ENCODE data around the gene RPL12.
A peak's percentile ranks its signal among the peaks of the same experiment; 100 is the strongest.

The RPL12 gene

DNA sequence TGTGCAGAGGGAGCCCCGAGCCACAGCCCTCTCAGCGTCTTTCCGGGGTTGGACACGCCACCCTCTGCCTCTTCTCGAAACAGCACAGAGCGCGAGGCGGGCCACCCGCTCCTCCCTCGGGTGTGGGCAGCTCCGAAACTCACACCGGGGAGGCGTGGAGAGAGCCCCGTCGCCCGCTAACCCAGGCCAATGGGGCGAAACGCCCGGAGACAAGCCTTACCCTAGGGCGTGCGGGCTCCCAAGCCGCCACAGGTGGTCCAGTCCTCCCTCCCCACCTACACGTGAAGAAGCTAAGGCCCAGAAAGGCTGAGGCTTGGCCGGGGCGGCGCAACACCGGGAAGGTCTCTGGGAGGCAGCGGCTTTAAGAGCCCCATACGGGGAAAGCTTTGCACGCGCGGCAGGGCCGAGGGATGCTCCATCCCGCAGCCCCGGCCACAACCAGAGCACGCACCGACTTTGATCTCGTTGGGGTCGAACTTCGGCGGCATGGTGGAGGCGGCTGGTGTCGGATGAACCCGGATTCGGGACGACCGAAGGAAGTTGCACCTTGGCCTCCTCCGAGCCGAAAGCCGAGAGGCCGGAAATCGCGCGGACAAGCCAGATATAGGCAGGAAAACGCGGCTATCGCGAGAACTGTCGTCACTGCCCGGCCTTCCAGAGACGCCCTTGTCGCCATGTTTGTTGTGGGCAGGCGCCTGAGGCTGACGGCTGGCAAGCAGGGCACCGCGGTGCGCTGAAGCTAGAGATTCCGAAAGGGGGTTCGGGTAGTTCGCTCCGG is at the start of gene RPL12, which contains the start of gene LRSAM1:
Gene RPL12 (minus strand): TSS at position 577 of the 778 bp plus-strand sequence. CDS start 89 bp downstream, at position 488.
Gene LRSAM1 (plus strand): TSS at position 681 of the 778 bp plus-strand sequence. CDS start 3,018 bp downstream, outside the sequence.
- peak; percentile 92 for DNase-seq

DNA sequence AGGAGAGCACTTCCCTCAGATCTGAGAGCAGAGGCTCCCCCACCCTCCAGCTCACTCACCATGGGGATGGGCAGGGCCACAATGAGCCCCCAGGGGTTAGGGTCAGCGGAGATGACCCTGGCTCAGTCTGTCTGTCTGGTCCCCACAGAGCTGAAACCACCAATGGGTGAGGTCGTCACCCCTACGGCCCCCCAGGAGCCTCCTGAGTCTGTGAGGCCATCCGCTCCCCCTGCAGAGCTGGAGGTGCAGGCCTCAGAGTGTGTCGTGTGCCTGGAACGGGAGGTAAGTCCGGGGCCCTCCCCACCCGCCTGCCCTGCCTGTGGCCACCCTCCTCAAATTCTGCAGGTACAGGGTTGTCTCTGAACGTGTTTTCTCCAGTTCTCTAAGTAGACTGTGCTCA is 49.7 kb upstream of the RPL12 start:
- no peak for DNase-seq

DNA sequence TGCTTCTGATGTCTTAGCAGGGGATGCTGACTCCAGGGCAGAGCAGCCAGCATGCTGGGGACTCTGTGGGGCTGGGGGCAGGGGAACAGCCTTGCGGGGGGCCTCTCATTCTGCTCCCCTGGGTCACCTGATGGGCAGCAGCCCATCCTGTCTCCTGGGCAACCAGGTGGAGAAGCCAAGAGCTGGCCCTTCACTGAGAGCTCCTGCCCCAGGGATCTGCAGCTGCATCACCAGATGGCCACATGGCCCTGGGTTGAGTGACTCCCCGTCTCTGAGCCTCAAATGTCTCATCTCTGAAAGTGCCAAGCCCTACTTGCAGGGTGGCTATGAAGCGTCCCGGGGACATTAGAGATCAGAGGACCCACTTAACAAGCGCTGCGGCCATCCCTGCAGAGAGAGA is 49.2 kb upstream of the RPL12 start:
- DNase-seq: no peak

DNA sequence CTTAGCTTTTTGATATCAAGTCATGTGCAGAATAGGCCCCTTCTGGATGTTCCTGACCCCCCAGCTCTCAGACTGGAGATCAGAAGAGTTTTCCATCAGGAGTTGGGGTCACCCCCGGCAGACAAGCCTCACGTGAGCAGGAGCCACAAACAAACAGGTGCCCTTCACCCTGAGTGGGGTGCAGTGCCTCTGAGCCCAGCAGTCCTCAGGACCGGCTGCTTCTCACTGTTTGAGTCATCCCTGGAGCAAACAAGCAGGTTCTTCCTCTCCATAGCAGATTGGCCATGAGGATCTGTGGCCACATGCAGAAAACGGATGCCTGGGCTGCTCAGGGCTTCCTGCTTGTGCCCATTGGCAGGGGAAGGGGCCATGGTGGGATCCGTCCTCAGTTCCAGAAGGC is 47.1 kb upstream of the RPL12 start:
- no peak for DNase-seq

DNA sequence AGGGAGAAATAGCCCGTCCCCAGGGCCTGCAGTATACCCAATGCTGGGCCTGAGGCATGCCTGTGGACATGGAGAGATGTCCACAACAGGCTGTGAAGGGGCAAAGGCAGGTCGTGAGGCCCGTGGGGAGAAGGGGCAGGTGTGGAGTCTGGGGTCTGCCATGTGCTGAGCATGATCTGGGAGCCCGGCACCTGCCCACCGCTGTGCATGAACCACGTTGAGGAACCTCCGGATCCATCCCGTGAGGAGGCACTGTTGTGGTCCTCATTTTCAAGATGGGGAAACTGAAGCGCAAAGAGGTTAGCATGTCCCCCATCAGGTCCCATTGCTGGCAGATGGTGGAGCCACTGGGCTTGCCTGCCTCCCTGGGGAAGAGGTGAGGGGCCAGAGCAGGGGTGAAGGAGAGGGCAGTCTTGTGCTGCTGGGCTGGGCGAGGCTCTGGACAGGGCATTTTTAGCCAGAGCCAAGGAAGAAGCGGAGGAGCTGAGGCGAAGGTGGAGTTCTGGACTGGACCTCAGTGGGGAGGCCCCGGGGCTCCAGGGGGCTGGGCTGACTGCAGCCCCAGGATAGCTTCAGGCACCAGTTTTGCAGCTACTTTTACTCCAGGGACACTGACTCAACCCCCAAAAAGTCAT is 46.6 kb upstream of the RPL12 start:
- DNase-seq: no peak

DNA sequence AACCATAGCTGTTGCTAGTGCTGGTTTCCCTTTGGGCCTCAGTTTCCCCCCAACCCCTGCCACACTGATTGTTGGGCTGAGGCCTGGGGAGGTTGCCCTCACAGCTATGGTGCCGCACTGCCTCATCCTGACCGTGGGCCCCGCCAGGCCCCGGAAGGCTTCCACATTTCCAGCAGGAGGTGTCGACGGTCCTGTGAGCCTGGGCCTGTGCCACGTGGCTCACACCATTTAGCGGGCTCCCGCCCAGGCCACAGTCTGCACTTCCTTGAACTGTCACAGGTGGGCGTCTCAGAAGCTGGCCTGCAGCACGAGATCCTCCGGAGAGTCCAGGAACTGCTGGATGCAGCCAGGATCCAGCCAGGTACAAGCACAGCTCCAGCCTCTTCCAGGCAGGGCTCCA is 45.8 kb upstream of the RPL12 start:
- DNase-seq: no peak

DNA sequence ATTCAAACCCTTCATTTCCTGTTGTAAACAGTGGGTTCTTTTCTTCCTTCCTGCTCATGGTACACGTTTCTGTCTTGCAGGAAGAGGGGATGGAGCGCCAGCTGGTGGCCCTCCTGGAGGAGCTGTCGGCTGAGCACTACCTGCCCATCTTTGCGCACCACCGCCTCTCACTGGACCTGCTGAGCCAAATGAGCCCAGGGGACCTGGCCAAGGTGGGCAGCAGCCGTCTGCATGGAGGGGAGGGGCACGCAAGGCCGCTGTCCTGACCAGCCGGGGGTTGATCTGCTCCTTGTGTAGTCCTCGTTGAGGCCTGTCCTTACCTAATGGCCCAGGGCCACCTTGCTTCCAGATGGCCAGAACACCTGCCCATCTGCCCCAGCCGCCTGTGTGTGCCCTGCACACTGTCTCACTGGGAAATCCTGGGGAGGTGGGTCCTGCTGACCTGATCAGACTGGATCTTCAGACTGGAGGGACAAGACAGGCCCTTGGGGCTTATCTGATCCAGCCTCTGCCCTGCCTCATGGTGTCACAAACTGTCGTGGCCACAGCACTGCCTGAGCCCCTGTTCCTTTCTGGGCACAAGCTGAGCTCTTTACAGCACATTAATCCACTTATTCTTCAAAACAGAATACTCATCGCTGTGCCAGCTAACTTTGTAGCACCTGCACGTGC is 44.8 kb upstream of the RPL12 start:
- DNase-seq: no peak

DNA sequence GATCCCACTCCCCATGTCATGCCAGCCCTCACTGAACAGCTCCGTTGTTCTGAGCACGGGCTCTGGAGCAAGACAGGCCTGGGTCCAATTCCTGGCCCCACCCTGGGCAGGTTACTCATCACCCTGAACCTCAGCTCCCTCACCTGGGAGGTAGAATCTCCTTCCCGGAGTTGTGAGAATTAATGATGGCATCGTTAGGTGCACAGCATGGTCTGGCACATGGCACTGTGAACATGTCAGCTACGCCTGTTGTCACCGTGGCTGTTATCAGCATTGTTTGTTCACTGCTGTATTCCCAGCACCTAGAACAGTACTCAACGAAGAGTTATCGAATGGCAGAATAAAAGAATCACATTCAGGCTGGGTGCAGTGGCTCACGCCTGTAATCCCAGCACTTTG is 43.1 kb upstream of the RPL12 start:
- DNase-seq: no peak

DNA sequence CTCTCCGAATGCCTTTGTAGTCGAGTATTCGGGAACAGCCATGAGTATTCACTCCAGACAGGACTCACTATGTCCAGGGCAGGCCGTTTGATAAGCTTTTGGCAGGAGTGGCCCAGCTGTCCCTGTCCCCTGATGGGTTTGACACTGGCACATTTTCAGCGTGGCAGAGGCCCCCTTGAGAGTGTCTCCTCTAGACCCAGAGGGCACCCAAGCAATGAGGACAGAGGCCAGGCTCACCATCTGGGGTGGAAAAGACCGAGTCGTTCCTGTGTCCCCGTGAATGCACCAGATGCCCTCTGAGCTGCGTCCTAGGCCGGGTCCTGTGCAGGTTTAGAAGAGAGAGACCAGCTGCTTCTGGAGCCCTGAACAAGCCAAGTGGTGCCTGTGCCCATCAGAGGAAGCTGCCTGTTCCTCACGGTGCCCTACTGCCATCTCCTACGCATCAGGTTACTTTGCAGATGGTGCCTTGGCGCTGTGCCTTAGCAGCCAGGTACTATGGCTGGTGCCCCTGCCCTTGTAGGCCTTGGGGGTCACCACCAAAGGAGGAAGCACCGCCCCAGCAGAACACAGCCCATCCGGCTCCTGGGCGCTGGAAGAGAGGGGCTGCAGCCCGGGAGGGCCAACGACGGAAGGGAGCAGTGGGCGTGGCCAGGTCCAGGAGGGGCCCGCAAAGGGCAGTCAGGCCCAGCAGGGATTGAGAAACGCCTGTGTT is 42.5 kb upstream of the RPL12 start:
- no peak for DNase-seq

DNA sequence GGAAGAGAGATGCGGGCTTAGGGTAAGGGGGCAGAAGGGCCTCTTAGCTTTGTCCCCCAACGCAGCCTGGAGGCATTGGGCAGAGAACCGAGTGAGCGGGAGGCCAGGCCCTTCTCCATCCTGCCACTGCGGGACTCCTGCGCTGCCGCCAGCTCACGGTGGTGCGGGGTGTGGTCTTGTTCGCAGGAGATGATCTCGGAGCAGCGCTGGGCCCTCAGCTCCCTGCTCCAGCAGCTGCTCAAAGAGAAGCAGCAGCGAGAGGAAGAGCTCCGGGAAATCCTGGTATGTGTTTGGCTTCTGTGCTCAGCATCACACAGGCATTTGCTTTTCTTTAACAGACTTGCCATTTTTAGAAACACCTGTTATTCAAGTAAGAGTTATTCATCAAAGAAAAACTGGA is 41.4 kb upstream of the RPL12 start:
- no peak for DNase-seq

DNA sequence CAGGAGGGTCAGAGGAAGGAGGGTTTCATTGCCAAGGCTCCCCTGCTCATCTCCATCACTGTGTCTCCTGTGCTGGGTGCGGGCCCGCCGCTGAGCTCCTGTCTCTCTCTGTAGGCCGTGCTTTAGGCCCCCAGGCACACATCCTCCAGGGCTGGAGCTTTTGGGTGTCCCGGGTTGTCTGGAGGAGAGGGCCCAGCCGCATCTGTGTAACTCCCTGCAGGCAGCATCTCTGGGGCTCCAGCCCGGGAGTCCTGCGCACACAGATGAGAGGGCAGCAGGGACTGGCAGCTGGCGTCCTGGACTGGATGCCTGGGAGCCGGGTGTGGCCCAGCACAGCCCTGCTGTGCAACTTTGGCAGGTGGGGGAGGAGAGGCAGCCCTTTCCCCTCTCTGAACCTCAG is 40.3 kb upstream of the RPL12 start:
- DNase-seq: no peak

DNA sequence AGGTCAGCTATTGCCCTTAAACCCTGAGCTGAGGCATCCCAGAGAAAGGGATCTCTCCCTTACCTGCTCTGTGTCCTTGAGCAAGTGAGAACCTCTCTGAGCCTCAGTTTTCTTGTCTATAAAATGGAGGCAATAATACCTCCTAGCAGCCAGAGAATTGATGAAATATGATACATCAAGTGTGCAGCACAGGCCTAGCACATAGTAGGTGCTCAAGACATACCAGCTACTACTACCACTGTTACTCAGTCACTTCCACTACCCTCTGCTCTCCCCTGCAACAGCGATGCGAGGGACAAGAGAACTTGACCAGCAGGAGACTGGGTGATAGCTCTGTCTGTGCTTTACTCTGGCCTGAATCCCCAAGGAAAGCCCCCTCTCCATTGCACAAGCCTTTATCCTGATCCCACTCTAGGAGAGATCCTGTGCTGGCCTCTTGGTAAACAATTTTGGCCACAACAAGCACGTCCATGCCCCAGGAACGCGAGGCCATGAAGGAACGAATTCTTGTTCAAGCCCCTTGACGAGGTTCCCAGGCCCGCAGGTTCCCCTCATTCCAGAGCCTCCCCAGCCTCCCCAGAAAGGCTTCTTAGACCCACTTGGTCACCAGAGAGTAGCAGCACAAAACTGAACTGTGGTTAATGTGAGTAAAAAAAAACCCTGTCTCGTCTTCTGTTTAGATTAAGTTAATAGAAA is 39.5 kb upstream of the RPL12 start:
- DNase-seq: no peak

DNA sequence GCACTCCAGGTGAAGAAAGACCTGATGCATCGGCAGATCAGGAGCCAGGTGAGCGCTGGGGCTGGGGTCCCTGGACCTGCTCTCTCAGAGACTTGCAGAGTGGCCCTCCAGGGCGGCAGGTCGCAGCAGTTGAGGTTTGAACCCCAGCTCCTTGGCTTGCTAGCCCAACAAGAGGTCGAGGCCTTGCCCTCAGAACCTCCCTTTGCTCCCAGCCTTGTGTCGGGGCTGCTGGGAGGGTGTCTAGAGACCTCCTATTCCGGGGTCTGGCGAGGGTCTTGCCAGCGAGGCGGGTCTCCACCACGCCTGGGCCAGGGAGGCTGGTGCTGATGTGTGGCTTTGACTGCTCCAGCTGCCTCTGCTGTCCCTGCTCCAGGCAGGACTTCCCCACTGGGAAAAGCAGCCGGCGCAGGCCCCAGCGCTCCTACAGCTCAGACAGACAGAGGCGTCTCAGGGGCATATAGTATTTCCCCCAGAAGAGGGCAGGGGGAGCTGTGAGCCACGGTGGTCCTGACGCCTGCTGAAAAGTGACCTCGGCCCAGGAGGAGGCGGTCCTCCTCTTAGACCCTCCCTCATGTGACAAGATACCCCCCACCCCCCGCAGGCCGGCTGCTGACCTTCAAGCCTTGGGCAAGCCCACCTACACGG is 38.4 kb upstream of the RPL12 start:
- DNase-seq: no peak

DNA sequence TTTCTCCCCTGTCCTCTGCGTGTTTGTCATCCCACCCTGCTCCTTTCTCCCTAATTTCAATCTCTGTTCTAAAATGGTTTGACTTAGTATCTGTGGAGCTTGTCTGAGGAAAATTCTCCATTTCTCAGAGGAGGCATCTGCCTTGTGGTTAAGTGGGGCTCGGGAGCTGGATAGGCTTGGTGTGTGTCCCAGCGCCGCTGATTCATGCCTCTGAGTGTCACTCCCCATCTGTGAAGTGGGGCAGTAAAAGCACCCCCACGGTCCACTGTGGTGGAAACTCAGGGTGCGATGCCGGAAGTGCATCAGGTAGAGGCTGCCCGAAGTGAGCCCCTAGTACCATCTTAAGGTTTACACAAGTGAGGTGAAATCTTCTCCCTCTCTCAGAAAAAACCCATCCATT is 37.7 kb upstream of the RPL12 start:
- DNase-seq: no peak

DNA sequence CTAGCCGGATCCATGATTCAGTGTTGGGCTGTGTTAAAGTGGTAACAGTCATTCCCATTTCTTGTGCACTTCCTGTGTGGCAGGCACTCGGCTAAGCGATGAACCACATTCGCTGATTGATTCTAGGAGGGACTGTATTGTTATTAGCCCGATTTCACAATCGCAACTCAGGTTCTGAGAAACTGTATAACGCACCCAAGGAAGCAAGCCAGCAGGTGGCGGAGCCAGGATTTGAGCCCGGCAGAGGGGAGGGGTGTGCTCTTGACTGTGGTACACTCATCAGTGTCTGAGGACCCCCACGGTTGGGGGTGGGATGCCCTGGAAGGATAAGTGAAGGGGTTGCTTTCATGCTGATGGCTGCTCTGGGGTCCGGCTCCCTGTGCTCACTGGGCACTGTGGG is 34.8 kb upstream of the RPL12 start:
- no peak for DNase-seq

DNA sequence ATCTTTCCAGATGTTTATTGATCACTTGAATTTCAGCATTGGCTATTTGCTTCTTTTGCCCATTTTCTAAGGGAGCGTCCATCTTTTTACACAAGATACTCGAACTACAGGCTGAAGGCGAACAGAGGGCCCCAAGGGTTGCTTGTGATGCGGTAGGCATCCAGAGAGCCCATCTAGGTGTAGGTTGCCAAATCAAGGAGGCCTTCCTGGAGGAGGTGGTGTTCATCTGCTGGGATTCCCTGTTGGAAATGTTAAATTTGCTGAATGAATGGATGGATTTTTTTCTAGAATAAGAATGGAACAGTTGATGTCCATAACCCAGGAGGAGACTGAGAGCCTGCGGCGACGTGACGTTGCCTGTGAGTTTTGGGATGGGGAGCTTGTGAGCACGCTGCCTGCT is 31.5 kb upstream of the RPL12 start:
- no peak for DNase-seq

DNA sequence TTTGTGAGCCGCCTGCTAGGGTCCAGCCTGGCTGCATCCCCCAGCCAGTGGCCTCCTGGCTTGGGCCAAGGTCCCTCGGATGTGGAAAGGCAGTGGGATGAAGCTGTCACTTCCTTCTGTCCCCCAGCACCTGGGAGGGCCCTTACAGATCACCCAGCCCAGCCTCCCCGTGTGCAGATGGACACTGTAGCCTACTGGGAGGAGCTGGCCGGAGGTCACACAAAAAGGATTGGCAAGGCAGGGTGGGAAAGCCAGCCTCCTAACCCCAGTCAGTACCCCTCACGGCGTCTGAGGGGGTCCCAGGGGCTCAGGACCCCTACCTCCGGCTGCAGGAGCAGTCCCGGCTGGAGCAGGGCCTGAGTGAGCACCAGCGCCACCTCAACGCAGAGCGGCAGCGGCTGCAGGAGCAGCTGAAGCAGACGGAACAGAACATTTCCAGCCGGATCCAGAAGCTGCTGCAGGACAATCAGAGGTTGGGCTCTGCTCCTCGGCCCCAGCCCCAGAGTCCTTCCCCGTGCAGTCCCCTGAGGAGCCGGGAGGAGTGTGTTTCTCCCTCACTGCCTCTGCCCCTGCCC is 28.4 kb upstream of the RPL12 start:
- DNase-seq: no peak

DNA sequence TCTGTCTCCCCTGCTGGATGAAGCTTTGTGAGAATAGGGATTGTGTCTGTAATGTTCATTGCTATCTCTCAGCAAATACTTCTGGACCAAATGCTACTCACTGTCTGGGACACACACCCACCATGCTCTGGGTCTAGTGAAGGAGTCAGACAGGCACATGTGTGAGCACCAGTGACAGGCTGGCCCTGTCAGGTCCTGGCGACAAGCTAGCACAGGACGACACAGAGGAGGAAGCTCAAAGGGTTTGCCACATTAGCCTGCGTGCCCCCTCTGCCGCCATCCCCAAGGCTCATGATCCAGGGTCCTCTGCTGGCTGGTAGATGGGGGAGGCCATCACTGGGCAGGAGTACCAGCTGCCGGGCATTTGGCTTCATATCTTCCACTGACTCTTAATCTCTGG is 23.4 kb upstream of the RPL12 start:
- DNase-seq: no peak

DNA sequence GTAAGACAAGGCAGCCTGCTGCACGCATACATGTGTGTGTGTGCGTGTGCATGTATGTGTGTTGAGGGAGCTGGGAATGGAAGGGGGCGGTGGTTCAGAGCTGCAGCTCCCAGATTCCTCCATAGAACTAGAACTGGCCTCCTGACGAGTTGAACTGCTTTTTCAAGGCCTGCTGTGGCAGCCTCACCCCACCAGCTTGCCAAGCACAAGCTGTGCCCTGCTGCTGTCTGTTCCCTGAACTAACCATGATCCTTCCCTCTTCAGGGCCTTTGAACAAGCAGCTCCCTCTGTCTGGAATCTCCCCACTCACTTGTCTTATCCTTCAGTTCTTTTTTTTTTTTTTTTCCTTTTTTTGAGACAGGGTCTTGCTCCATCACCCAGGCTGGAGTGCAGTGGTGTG is 22.7 kb upstream of the RPL12 start:
- DNase-seq: no peak

DNA sequence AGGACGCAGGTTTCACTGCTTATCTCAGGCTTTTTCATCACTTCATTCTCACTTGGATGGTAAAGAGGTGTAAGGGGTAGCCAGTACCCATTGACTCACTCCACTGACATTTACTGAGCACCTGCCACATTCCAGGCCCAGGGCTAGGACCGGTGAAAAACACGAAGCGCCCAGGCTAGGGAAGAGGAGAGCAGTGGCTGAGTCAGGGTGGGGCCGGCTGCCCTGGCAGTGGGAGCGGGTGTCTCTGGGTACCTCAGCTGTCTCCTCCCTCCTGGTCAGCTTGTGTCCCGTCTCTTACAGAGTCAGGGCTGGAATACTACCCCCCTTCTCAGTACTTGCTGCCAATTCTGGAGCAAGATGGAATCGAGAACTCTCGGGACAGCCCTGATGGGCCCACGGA is 22.3 kb upstream of the RPL12 start:
- DNase-seq: no peak

DNA sequence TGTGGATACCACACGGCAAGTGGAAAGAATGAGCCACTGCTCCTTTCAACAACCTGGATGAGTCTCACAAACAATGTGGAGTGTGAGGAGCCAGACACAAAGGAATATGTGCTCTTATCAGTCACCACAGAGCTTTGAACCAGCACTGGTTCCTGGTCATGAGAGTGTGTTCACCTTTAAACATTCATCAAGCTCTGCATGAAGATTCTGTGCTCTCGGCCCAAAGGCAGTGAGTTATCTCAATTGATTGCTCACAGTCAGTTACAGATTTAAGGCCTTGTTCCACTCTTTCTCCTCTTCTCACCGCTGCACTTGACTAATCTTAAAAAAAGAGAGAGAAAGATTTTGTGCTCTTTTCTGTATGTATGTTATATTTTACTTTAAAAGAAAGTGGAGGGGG is 19.5 kb upstream of the RPL12 start:
- DNase-seq: no peak

DNA sequence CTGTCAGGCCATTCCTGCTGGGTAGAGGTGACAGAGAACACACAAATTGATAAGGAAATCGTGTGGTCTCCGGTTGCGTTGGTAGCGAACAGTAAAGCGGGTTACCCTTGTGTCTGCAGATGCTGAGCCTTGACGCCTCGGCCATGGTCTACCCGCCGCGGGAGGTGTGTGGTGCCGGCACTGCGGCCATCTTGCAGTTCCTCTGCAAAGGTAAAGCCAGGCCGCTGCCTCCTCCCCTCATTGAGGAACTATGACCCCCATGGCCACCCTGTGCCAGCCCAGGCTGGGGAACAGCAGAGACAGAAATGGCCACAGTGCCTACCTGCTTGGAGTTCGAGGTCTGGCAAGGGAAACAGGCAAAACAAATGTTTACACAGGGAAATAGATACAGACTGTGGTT is 16.4 kb upstream of the RPL12 start:
- DNase-seq: no peak
